GM06990 (cell line): ENCODE measurements around the gene RIPOR2.

Source experiments
- DNase-seq: peaks from one replicate; pipeline ENCODE4 v3.0.0-alpha.2; 2011; ENCODE audit not compliant: insufficient read length; ENCODE audit errors: extremely low read depth
- H3K27me3 ChIP-seq: replicated peaks from 2 replicates; pipeline ENCODE4 v1.6.0; 2011; ENCODE audit warnings: low read length; ENCODE audit not compliant: control insufficient read depth, insufficient read depth
- H3K36me3 ChIP-seq: 2 replicates; pipeline ENCODE4 v1.5.1; 2011; ENCODE audit warnings: low read length; ENCODE audit not compliant: control insufficient read depth, insufficient read depth
- H3K4me3 ChIP-seq: replicated peaks from 2 replicates; pipeline ENCODE4 v1.5.1; 2011; ENCODE audit warnings: low read depth, mild to moderate bottlenecking, control low read depth, low read length
- CTCF ChIP-seq: IDR thresholded peaks from 2 replicates; pipeline ENCODE4 v1.5.1; 2011; ENCODE audit warnings: low read length, control low read depth, mild to moderate bottlenecking, inconsistent platforms; ENCODE audit not compliant: insufficient read depth, poor library complexity, severe bottlenecking

Gene RIPOR2

GRCh38 chr6:24922814-24923213, 12.9 kb downstream of the RIPOR2 start:
- no peak for TF ChIP-seq CTCF
- H3K27me3 ChIP-seq, result no peaks in the 10 kb centered on the region
- no peak for DNase-seq
- H3K4me3 ChIP-seq, result no peak overlapping the region
- no peaks in the 10 kb centered on the region for H3K36me3 ChIP-seq

GRCh38 chr6:24922170-24922569, 13.6 kb downstream of the RIPOR2 start:
- no peak for TF ChIP-seq CTCF
- no peaks in the 10 kb centered on the region for H3K36me3 ChIP-seq
- no peaks in the 10 kb centered on the region for H3K27me3 ChIP-seq
- DNase-seq, result no peak
- no peak overlapping the region for H3K4me3 ChIP-seq

GRCh38 chr6:24920136-24920535, 15.6 kb downstream of the RIPOR2 start:
- no peak overlapping the region for H3K4me3 ChIP-seq
- no peaks in the 10 kb centered on the region for H3K27me3 ChIP-seq
- TF ChIP-seq CTCF, result no peak
- no peak for DNase-seq
- no peaks in the 10 kb centered on the region for H3K36me3 ChIP-seq

- DNase-seq, result no peak
- Histone ChIP-seq H3K27me3 (no peaks in the 10 kb centered on the region), H3K4me3 (no peak overlapping the region), H3K36me3 (no peaks in the 10 kb centered on the region)
- no peak for TF ChIP-seq CTCF
Observed at GRCh38 chr6:24919056-24919892, 16.5 kb downstream of the RIPOR2 start.

- Histone ChIP-seq H3K4me3 (no peak overlapping the region), H3K36me3 (no peaks in the 10 kb centered on the region), H3K27me3 (no peaks in the 10 kb centered on the region)
- DNase-seq, result no peak
- TF ChIP-seq CTCF, result no peak
Observed at GRCh38 chr6:24918641-24919055, 17.1 kb downstream of the RIPOR2 start.

GRCh38 chr6:24916496-24916895, 19.3 kb downstream of the RIPOR2 start:
- H3K4me3 ChIP-seq, result no peak overlapping the region
- H3K36me3 ChIP-seq, result no peaks in the 10 kb centered on the region
- DNase-seq, result no peak
- H3K27me3 ChIP-seq, result no peaks in the 10 kb centered on the region
- TF ChIP-seq CTCF, result no peak
